ENCODE data around the gene RFLNA. TPM values are rescaled to one million over a fixed set of nuclear protein-coding genes. Genes with fewer than 3 reads are reported as not detected.

RFLNA gene
- total RNA-seq, 1 experiment from 2014 or later = 1.1 TPM

DNA sequence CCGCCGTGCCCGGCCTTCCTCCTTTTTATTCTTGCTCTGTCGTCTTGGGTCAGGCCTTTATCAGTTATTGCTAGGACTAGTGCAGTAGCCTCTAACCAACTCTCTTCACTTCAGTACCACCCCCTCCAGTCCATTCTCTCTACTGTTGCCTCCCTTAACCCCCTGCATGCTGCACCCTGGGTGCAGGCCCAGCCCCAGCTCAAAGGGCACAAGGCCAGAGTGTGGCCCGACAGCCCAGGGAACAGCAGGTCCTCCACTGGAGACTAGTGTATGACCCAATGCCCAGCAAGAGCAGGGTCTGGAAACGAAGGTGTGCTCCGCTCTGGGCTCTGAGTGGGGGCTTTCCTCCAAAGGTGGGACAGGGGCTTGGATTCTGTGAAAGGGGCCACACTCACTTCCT is 30.0 kb upstream of the RFLNA start:
- H3K9me3 ChIP-seq (ENCODE audit: low read depth, low read length, poor library complexity, severe bottlenecking) = no peaks in the 10 kb centered on the region
- ChIA-PET POLR2A (ENCODE audit: low non-redundant PET) (no interaction called here), CTCF (no interaction called here)
- H3K4me1 ChIP-seq (ENCODE audit: insufficient read depth, low read length, poor library complexity, severe bottlenecking) = no peaks in the 10 kb centered on the region
- BruUV-seq (replicated peaks) = no TSS peak
- intact Hi-C loops (cut with micrococcal nuclease; ENCODE audit: unreplicated experiment) = no loop called here
- no peaks in the 10 kb centered on the region for H3K27me3 ChIP-seq (replicated peaks; ENCODE audit: insufficient read depth, low read depth, low read length, poor library complexity)
- H3K36me3 ChIP-seq (ENCODE audit: insufficient read depth, low read length, poor library complexity, severe bottlenecking) = no peaks in the 10 kb centered on the region
- no peak overlapping the region for H3K27ac ChIP-seq (ENCODE audit: low read depth, low read length, poor library complexity, severe bottlenecking)
- TF ChIP-seq EZH2 (IDR thresholded peaks at IDR 0.05; ENCODE audit: borderline replicate concordance, low read depth, low read length, poor library complexity, severe bottlenecking) (no peak), CTCF (conservative IDR thresholded peaks at IDR 0.05; ENCODE audit: low read depth, low read length) (no peak)
- DNase-seq (ENCODE audit: low spot score) = no peak
- H3K4me3 ChIP-seq (ENCODE audit: low read depth, low read length, poor library complexity, severe bottlenecking) = no peak overlapping the region

- POLR2A ChIA-PET (ENCODE audit: low non-redundant PET) = no interaction called here
- DNase-seq (ENCODE audit: low spot score) = no peak
- no peak for TF ChIP-seq CTCF (conservative IDR thresholded peaks at IDR 0.05; ENCODE audit: low read depth, low read length)
- no peak for TF ChIP-seq EZH2 (IDR thresholded peaks at IDR 0.05; ENCODE audit: borderline replicate concordance, low read depth, low read length, poor library complexity, severe bottlenecking)
- no peak overlapping the region for H3K27ac ChIP-seq (ENCODE audit: low read depth, low read length, poor library complexity, severe bottlenecking)
- H3K4me3 ChIP-seq (ENCODE audit: low read depth, low read length, poor library complexity, severe bottlenecking) = no peak overlapping the region
- no peaks in the 10 kb centered on the region for H3K4me1 ChIP-seq (ENCODE audit: insufficient read depth, low read length, poor library complexity, severe bottlenecking)
- CTCF ChIA-PET = no interaction called here
- intact Hi-C loops (cut with micrococcal nuclease; ENCODE audit: unreplicated experiment) = no loop called here
- H3K9me3 ChIP-seq (ENCODE audit: low read depth, low read length, poor library complexity, severe bottlenecking) = no peaks in the 10 kb centered on the region
- no peaks in the 10 kb centered on the region for H3K27me3 ChIP-seq (replicated peaks; ENCODE audit: insufficient read depth, low read depth, low read length, poor library complexity)
- no TSS peak for BruUV-seq (replicated peaks)
- no peaks in the 10 kb centered on the region for H3K36me3 ChIP-seq (ENCODE audit: insufficient read depth, low read length, poor library complexity, severe bottlenecking)
These were observed 27.6 kb upstream of the RFLNA start for GRCh38 chr12:124267205-124267778.

- no peak for TF ChIP-seq CTCF (conservative IDR thresholded peaks at IDR 0.05; ENCODE audit: low read depth, low read length)
- Histone ChIP-seq H3K4me1 (ENCODE audit: insufficient read depth, low read length, poor library complexity, severe bottlenecking) (no peaks in the 10 kb centered on the region), H3K4me3 (ENCODE audit: low read depth, low read length, poor library complexity, severe bottlenecking) (no peak overlapping the region), H3K27me3 (replicated peaks; ENCODE audit: insufficient read depth, low read depth, low read length, poor library complexity) (no peaks in the 10 kb centered on the region), H3K9me3 (ENCODE audit: low read depth, low read length, poor library complexity, severe bottlenecking) (no peaks in the 10 kb centered on the region), H3K36me3 (ENCODE audit: insufficient read depth, low read length, poor library complexity, severe bottlenecking) (no peaks in the 10 kb centered on the region), H3K27ac (ENCODE audit: low read depth, low read length, poor library complexity, severe bottlenecking) (no peak overlapping the region)
- intact Hi-C loops (cut with micrococcal nuclease; ENCODE audit: unreplicated experiment) = no loop called here
- ChIA-PET POLR2A (ENCODE audit: low non-redundant PET) (no interaction called here), CTCF (no interaction called here)
- BruUV-seq (replicated peaks) = no TSS peak
- DNase-seq (ENCODE audit: low spot score) = no peak
These were observed 24.2 kb upstream of the RFLNA start for GRCh38 chr12:124270671-124271070.

Measured in A673 (cell line).